GM12865 (cell line): ENCODE data around the gene CAPZA3.

Source experiments
- DNase-seq: peaks from one replicate; pipeline ENCODE4 v3.0.0; 2010; ENCODE audit warnings: low read depth
- H3K4me3 ChIP-seq: 2 replicates; pipeline ENCODE4 v1.5.1; 2011; ENCODE audit warnings: mild to moderate bottlenecking, low read depth, low read length, control low read depth
- TF ChIP-seq, protein P1 (sequence below): IDR thresholded peaks from 2 replicates; pipeline ENCODE4 v1.5.1; 2011; ENCODE audit warnings: low read length, control low read depth, low read depth, inconsistent platforms; ENCODE audit not compliant: insufficient read depth; ENCODE audit errors: missing control alignments

Gene CAPZA3

DNA sequence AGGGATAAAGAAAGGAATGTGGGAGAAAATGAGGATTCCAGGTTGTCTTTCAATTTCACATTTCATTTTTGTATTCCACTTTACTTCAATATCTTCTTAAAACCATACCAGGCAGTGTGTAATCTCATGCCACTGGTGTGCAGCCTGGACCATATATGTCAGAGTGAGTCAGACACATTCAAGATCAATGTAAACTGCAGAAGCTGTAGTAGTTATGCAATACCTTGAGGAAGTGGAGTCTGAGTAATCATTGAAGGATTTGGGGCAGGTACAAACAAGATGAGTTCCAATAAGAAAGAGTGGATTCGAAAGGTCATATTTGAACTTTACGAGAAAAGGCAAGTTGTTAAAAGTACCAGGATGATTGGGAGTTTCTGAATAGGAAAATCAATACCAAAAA is 14.2 kb upstream of the CAPZA3 start:
- TF ChIP-seq, protein P1, sequence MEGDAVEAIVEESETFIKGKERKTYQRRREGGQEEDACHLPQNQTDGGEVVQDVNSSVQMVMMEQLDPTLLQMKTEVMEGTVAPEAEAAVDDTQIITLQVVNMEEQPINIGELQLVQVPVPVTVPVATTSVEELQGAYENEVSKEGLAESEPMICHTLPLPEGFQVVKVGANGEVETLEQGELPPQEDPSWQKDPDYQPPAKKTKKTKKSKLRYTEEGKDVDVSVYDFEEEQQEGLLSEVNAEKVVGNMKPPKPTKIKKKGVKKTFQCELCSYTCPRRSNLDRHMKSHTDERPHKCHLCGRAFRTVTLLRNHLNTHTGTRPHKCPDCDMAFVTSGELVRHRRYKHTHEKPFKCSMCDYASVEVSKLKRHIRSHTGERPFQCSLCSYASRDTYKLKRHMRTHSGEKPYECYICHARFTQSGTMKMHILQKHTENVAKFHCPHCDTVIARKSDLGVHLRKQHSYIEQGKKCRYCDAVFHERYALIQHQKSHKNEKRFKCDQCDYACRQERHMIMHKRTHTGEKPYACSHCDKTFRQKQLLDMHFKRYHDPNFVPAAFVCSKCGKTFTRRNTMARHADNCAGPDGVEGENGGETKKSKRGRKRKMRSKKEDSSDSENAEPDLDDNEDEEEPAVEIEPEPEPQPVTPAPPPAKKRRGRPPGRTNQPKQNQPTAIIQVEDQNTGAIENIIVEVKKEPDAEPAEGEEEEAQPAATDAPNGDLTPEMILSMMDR: no peak
- no peak for DNase-seq
- no peak overlapping the region for H3K4me3 ChIP-seq

DNA sequence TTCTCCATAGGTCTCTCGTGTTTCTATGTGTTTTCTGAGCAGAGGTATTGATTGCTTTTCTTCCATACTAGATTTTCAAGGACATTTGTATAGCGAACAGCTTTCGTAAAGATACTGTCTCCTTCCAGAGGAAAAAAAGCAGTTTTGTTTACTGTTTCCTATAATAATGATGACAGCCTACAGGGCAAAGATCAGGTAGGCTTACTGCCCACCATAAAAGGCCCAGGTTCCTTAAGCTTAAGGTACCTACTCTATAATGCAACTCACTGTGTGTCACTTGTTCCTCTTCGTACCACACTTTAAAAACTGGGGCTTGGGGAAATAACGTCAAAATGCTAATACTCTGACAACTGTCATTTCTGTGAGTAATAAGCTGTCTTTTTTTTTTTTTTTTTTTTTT is 6.8 kb upstream of the CAPZA3 start:
- TF ChIP-seq, protein P1: no peak
- H3K4me3 ChIP-seq: no peak overlapping the region

DNA sequence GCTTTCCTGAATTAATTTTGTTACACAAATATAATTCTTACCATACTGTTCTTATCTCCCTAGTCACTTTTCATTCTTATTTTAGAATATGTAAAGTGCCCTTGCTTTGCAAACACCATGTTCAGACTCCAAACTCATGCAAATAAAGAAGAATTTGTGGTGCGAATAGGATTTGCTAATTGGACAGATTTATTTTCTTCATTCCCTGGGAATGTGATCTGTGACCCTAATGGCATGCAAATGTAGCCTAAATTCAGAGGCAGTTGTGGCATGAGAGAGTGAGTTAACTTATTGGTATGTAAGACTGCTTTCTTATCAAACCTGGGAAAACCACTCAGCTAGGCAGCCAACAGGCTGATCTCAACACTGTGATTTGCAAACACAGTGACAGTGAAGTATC is 10.0 kb downstream of the CAPZA3 start:
- no peak overlapping the region for H3K4me3 ChIP-seq

More for the DNA sequence above, 6.8 kb upstream of the CAPZA3 start:
- no peak for DNase-seq

DNA sequence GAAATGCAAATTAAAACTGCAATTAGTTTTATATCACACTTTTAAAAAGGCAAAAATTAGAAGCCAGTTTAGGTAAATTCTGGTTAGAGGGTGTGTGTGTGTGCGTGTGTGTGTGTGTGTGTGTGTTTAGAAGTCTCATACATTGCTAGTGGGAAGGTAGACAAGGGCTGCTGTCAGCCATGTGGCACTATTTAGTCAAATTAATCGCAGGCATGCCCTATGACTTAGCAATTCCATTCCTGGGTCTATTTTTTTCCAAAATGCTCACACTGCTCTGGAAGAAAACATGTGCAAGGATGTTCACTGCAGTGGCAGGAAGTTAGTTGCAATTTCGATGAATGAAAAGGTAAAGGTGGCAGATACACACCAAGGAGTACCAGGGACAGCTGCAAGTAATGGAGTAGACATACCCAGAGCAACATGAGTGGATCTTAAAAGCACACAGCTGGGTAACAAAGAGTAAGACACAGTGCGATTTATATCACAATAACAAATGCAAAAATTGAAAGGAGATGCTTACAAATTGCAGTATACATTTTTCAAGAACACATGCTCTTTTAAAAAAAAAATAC is 11.6 kb downstream of the CAPZA3 start:
- TF ChIP-seq, protein P1: no peak
- H3K4me3 ChIP-seq: no peak overlapping the region
- DNase-seq: no peak

More for the DNA sequence above, 10.0 kb downstream of the CAPZA3 start:
- no peak for DNase-seq
- TF ChIP-seq, protein P1: no peak

DNA sequence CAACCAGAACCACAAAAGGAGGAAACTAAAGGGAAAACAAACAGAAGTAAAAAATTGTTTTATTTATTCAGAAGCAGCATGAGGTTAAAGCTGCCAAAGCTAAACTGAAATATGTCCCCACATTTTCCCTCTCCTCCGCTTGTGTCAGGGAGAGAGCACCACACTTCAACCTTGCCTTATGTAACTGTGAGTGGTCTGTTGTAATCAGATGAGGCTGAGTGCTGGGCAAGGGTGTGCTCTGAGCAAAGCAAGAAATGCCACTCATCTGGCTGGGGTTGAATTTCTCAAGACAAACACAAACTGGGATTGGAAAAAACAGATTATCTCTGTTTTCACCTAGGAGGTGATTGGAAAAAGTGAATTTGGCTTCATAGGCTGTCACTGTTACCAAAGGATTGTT is 12.2 kb downstream of the CAPZA3 start:
- DNase-seq: no peak
- TF ChIP-seq, protein P1: no peak
- no peak overlapping the region for H3K4me3 ChIP-seq

DNA sequence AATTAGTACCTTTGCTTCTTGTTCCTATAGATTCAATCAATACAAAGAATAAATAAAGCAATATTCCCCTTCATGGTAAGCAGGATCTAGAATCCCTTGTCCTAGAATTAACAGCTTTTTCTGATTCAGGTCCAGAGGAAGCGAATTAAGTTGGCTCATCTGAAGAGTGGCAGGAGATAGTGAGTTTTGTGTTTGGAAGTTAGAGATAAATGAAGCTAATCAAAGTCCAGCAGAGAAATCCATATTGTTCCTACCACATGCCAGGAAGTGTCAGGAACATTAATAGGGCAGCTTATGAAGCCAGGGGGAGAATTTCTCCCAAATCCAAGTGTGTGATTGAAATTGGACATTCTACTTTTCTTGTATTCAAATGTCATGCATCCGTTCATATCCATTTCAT is 13.9 kb downstream of the CAPZA3 start:
- DNase-seq: no peak
- TF ChIP-seq, protein P1: no peak
- no peak overlapping the region for H3K4me3 ChIP-seq

DNA sequence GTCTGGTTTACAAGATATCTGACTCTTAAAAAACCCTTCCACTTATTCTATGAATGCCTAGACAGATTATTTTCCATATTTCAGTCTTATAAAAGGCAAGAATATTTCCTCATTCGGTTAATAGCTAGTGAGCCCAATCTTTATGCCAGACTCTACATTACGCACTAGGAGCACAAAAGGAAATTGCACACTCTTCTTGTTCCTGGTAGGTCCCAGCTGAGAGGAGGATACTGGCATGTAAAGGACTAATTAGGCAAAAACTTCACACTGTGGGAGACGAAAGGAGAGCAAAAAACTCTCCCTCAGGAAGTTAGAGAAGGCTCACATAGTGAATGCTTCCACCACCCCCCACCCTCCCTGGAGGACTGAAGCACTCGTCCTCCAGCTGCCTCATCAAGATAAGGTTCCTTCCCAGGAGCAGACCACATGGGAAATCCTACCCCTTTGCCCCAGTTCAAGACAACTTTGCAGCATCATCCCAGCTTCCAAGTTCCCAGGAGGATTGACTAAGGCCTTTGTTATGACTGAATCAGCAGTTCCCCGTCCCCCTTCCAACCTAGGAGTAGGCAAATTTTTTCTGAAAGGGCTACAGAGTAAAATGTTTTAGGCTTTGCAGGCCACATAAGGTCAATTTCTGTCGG is 14.5 kb downstream of the CAPZA3 start:
- H3K4me3 ChIP-seq: no peak overlapping the region
- TF ChIP-seq, protein P1: no peak
- no peak for DNase-seq
